ACC112 (cell line): ENCODE data around the gene TRMT5.
A peak's percentile ranks its signal among the peaks of the same experiment; 100 is the strongest.

ENCODE experiments used
- H2AFZ ChIP-seq: fragments of 200-600 bp; sonication (generic); one replicate; pipeline ENCODE4 v1.6.0; 2017; ENCODE audit warnings: antibody characterized with exemption, low read length; ENCODE audit not compliant: unreplicated experiment
- H3K27ac ChIP-seq: fragments of 200-600 bp; sonication (generic); 2 replicates; pipeline ENCODE4 v1.5.1; 2014; ENCODE audit warnings: low read depth, mild to moderate bottlenecking, antibody characterized with exemption, low read length, moderate library complexity
- H3K27me3 ChIP-seq: fragments of 200-600 bp; sonication (generic); 2 replicates; pipeline ENCODE4 v1.6.1; 2014; ENCODE audit warnings: mild to moderate bottlenecking, antibody characterized with exemption, low read length, moderate library complexity, mixed read lengths; ENCODE audit not compliant: insufficient read depth
- H3K36me3 ChIP-seq: fragments of 200-600 bp; sonication (generic); 2 replicates; pipeline ENCODE4 v1.6.1; 2016; ENCODE audit warnings: mild to moderate bottlenecking, antibody characterized with exemption, low read length, moderate library complexity, mixed read lengths; ENCODE audit not compliant: insufficient read depth
- H3K4me1 ChIP-seq: fragments of 200-600 bp; sonication (generic); one replicate; pipeline ENCODE4 v1.6.1; 2016; ENCODE audit warnings: low read length, mixed read lengths; ENCODE audit not compliant: insufficient read depth, unreplicated experiment, control insufficient read depth
- H3K4me3 ChIP-seq: fragments of 200-600 bp; sonication (generic); 2 replicates; pipeline ENCODE4 v1.5.1; 2014; ENCODE audit warnings: mild to moderate bottlenecking, low read depth, low read length
- H3K79me2 ChIP-seq: fragments of 200-600 bp; sonication (generic); one replicate; pipeline ENCODE4 v1.6.0; 2016; ENCODE audit warnings: low read length; ENCODE audit not compliant: control insufficient read depth, unreplicated experiment, insufficient read depth

The TRMT5 gene

DNA sequence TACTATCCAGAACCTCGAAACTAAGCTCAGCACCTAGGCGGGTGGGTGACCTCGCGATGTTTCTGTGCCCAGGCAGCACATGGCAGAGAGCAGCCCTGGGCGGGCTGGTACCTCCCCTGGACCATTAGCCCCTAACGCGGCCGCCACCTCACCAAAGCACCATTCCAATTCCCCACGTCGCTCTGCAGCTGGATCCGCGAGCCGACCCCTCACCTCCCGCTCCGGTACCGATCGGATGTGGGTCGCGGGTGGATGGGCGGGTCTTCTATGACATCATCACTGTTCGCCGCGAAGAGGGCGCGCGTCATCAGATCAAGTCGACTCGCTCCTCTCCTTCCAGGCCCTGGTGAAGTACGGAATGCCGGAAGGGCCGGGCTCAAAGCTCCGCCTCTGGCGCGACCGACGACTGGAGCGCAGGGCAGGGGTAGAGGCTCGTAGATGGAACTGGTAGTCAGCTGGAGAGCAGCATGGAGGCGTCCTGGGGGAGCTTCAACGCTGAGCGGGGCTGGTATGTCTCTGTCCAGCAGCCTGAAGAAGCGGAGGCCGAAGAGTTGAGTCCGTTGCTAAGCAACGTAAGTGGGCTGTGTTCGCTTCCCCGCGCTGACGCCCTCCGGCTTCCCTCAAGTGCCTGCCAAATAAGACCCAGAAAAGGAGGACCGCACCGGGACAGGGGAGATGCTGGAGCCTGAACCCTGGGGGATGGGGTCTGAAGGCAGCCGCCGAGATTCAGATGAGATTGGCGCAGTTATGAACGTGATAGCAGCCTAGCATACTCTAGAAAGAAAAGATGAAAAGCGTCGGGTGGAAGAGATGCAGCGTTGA, at the start of gene TRMT5, which contains the start of gene SLC38A6:
Gene TRMT5, minus strand, starts transcription at position 269 of the 822 bp plus-strand sequence. Its CDS starts 106 bp downstream, at position 163.
Gene SLC38A6, plus strand, starts transcription at position 435 of the 822 bp plus-strand sequence. Its CDS starts 33 bp downstream, at position 468.
- H3K79me2 ChIP-seq: peaks cover 80% of the 10 kb centered on the region
- H3K4me1 ChIP-seq: peaks cover 52% of the 10 kb centered on the region
- H3K27me3 ChIP-seq: no peaks in the 10 kb centered on the region
- H3K4me3 ChIP-seq: peak within 1 kb of the TSS; percentile 89
- peak within 1 kb of the TSS; percentile 76 for H2AFZ ChIP-seq
- peaks cover 26% of the 10 kb centered on the region for H3K36me3 ChIP-seq
- H3K27ac ChIP-seq: peak within 1 kb of the TSS; percentile 82

- Histone ChIP-seq H3K27ac (peak overlapping the region; percentile 74), H3K4me1 (peaks cover 36% of the 10 kb centered on the region), H3K36me3 (peaks cover 5% of the 10 kb centered on the region; the same call in 1 of the 2 replicates), H3K4me3 (no peak overlapping the region), H3K79me2 (peaks cover 2% of the 10 kb centered on the region), H2AFZ (no peak overlapping the region), H3K27me3 (no peaks in the 10 kb centered on the region)
These were observed 45.6 kb upstream of the TRMT5 start for GRCh38 chr14:61026526-61026925.

- Histone ChIP-seq H2AFZ (no peak overlapping the region), H3K27me3 (no peaks in the 10 kb centered on the region), H3K79me2 (peaks cover 2% of the 10 kb centered on the region), H3K4me1 (peaks cover 36% of the 10 kb centered on the region), H3K36me3 (no peaks in the 10 kb centered on the region), H3K4me3 (peak overlapping the region; percentile 51), H3K27ac (peak overlapping the region; percentile 74)
These were observed 44.7 kb upstream of the TRMT5 start for GRCh38 chr14:61025251-61026223.

DNA sequence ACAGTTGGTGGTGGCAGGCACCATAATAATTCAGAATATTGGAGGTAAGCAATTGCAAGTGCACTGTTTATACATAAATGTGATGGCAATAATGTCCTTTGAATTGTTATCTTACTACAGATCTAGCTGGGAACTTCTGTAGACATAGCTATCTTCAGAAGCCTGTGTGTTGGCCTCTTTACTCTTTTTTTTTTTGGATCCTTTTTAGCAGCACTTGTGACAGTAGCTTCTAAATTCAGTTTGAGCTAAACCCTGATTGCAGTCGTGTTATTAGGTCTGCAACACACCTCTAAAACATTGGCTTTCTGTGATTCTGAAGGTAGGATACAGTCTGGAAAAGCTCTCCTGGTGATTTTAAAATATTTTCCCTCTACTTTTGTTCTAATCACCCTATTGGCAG, 38.7 kb upstream of the TRMT5 start:
- Histone ChIP-seq H2AFZ (no peak overlapping the region), H3K27me3 (no peaks in the 10 kb centered on the region), H3K27ac (no peak overlapping the region), H3K4me1 (peaks cover 7% of the 10 kb centered on the region), H3K4me3 (no peak overlapping the region), H3K36me3 (no peaks in the 10 kb centered on the region), H3K79me2 (no peaks in the 10 kb centered on the region)

GRCh38 chr14:61003571-61003970, 22.7 kb upstream of the TRMT5 start:
- peaks cover 3% of the 10 kb centered on the region for H3K79me2 ChIP-seq
- H3K27ac ChIP-seq: no peak overlapping the region

DNA sequence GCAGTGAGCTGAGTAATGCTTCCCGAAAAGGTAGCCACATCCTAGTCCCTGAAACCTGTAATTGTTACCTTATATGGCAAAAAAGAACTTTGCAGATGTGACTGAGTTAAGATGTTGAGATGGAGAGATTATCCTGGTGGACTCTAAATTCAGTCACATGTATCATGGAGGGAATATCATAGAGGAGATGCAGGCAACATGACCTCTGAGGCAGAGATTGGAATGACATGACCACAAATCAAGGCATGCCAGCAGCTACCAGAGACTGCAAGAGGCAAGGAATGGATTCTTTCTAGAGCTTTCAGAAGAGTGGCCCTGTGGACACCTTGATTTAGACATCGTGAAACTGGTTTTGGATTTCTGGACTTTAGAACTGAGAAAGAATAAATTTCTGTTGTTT, 18.7 kb upstream of the TRMT5 start:
- H2AFZ ChIP-seq: no peak overlapping the region
- no peaks in the 10 kb centered on the region for H3K4me1 ChIP-seq
- peaks cover 3% of the 10 kb centered on the region for H3K79me2 ChIP-seq
- H3K27me3 ChIP-seq: no peaks in the 10 kb centered on the region
- peaks cover 33% of the 10 kb centered on the region for H3K36me3 ChIP-seq
- no peak overlapping the region for H3K27ac ChIP-seq
- no peak overlapping the region for H3K4me3 ChIP-seq

More at GRCh38 chr14:61003571-61003970, 22.7 kb upstream of the TRMT5 start:
- Histone ChIP-seq H3K27me3 (no peaks in the 10 kb centered on the region), H3K4me3 (no peak overlapping the region), H3K36me3 (peaks cover 10% of the 10 kb centered on the region), H3K4me1 (no peaks in the 10 kb centered on the region), H2AFZ (no peak overlapping the region)

- H3K79me2 ChIP-seq: peaks cover 3% of the 10 kb centered on the region
- H3K4me1 ChIP-seq: no peaks in the 10 kb centered on the region
- no peaks in the 10 kb centered on the region for H3K27me3 ChIP-seq
- no peak overlapping the region for H3K27ac ChIP-seq
- peaks cover 32% of the 10 kb centered on the region for H3K36me3 ChIP-seq
- H2AFZ ChIP-seq: no peak overlapping the region
- H3K4me3 ChIP-seq: no peak overlapping the region
These were observed 17.7 kb upstream of the TRMT5 start for GRCh38 chr14:60998617-60999016.

GRCh38 chr14:60989599-60989998, 8.7 kb upstream of the TRMT5 start:
- no peak overlapping the region for H2AFZ ChIP-seq
- peaks cover 76% of the 10 kb centered on the region for H3K36me3 ChIP-seq
- no peaks in the 10 kb centered on the region for H3K27me3 ChIP-seq
- peaks cover 29% of the 10 kb centered on the region for H3K79me2 ChIP-seq
- H3K4me3 ChIP-seq: no peak overlapping the region
- H3K4me1 ChIP-seq: peaks cover 9% of the 10 kb centered on the region
- no peak overlapping the region for H3K27ac ChIP-seq

- Histone ChIP-seq H3K4me3 (no peak overlapping the region), H3K27ac (no peak overlapping the region), H2AFZ (no peak overlapping the region), H3K36me3 (peaks cover 56% of the 10 kb centered on the region), H3K79me2 (peaks cover 57% of the 10 kb centered on the region), H3K27me3 (no peaks in the 10 kb centered on the region), H3K4me1 (peaks cover 30% of the 10 kb centered on the region)
These were observed 5.6 kb upstream of the TRMT5 start for GRCh38 chr14:60986500-60986899.

DNA sequence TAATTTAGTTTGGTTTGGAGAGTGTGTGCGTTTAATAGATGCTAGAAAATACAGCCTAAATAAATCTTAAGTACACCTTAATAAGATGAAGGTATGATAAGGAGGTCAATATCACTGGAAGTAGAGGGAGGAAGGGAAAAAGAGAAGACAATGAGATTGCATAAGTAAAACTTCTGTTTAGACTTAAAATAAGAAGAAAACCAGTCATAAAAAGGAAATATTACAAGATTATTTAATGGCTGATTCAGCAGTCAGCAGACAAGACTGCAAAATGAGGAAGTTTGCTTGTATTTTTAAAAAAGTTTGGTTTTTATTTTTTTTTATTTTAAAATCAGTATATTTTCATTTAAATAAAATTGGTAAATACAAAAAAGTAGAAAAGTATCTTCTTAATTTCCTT, 3.3 kb upstream of the TRMT5 start:
- peaks cover 73% of the 10 kb centered on the region for H3K79me2 ChIP-seq
- peaks cover 44% of the 10 kb centered on the region for H3K36me3 ChIP-seq
- no peak overlapping the region for H2AFZ ChIP-seq
- peak overlapping the region; percentile 89 for H3K4me3 ChIP-seq
- H3K4me1 ChIP-seq: peaks cover 40% of the 10 kb centered on the region
- no peaks in the 10 kb centered on the region for H3K27me3 ChIP-seq
- no peak overlapping the region for H3K27ac ChIP-seq
